Left cardiac atrium (tissue), 4 donors: ENCODE measurements around the gene ABR. TPM values are rescaled to one million over a fixed set of nuclear protein-coding genes. Genes with fewer than 3 reads are reported as not detected.
"Not testable (repeated sequence)": the region's sequence is repeated elsewhere in the genome, so short reads cannot be mapped to it uniquely, and the experiment has no call there.

Source experiments
- ATAC-seq, 2 donors: fragments of 200-7000 bp; cut with Tn5 transposase; one replicate each; pipeline ENCODE4 v1.9.1; 2020; ENCODE audit warnings: mild to moderate bottlenecking in 2 of 2, moderate library complexity in 2 of 2
- DNase-seq: peaks from one replicate; pipeline ENCODE4 v3.0.0-alpha.2; 2020
- intact Hi-C, 2 donors: fragments of 100-400 bp; cut with DNase I; formaldehyde crosslinking; loops; one replicate each; pipeline versions ENCODE4 v1.14.1 to v1.15.1; 2022 to 2023
- total RNA-seq, 2 donors: library from RNA; stranded (reverse); fragmentation: NEBNext Ultra II Directional; extraction: Animal tissue kit (Norgen Biotek cat#: 25700); gene quantifications; one replicate each; pipeline ENCODE4 v1.2.1, GENCODE V29; 2021
- donor health status: DM: no; HTN: yes; CAD: no.
- donor health status: DM: no; HTN: yes; CAD: no; lungs with severe emphysema.
- donor health status: DM: yes; HTN: yes; CAD: no.
- donor health status: Dilated cardiomyopathy.

The ABR gene
- total RNA-seq, 2 donors from 2014 or later = 118 to 132 TPM

- DNase-seq (peak; percentile 33), ATAC-seq (peak; percentile 90 to 96)
- intact Hi-C loops = no loop called here
Observed at GRCh38 chr17:1067282-1067956, 112.4 kb downstream of the ABR start.

- ATAC-seq, intact Hi-C loops, DNase-seq: not testable (repeated sequence)
Observed at GRCh38 chr17:1065416-1065815, 114.4 kb downstream of the ABR start.

GRCh38 chr17:1060991-1061390 is 118.8 kb downstream of the ABR start:
- ATAC-seq = peak; percentile 33 to 88
- peak; percentile 62 for DNase-seq
- intact Hi-C loops = no loop called here

GRCh38 chr17:1059131-1059795 is 120.5 kb downstream of the ABR start:
- DNase-seq (peak; percentile 16), ATAC-seq (no peak)
- intact Hi-C loops = loop anchor here in 1 of 2 donors (5.0 kb wide), 1 partner anchor 267 kb away; no protein-coding TSS in a partner anchor

- ATAC-seq (peak in 1 of 2 donors; percentile 34), DNase-seq (peak; percentile 59)
- intact Hi-C loops = loop anchor here in 1 of 2 donors (5.0 kb wide), 1 partner anchor 266 kb away; no protein-coding TSS in a partner anchor
Observed at GRCh38 chr17:1058423-1059130, 121.2 kb downstream of the ABR start.

GRCh38 chr17:1056761-1057160 is 123.0 kb downstream of the ABR start:
- no peak for ATAC-seq
- peak; percentile 17 for DNase-seq

GRCh38 chr17:1055751-1056645 is 123.8 kb downstream of the ABR start:
- DNase-seq (peak; percentile 67), ATAC-seq (peak; percentile 69 to 83)

More at GRCh38 chr17:1056761-1057160, 123.0 kb downstream of the ABR start:
- intact Hi-C loops = loop anchor here in 1 of 2 donors (2.0 to 5.0 kb wide), 2 partner anchors 54 to 264 kb away; no protein-coding TSS in a partner anchor

GRCh38 chr17:1055231-1055630 is 124.5 kb downstream of the ABR start:
- DNase-seq = peak; percentile 5
- intact Hi-C loops = loop anchor here in 1 of 2 donors (5.0 kb wide), 1 partner anchor 263 kb away; no protein-coding TSS in a partner anchor
- ATAC-seq = no peak

More at GRCh38 chr17:1055751-1056645, 123.8 kb downstream of the ABR start:
- intact Hi-C loops = loop anchor here in 1 of 2 donors (2.0 to 5.0 kb wide), 2 partner anchors 53 to 264 kb away; no protein-coding TSS in a partner anchor

- DNase-seq (no peak), ATAC-seq (no peak)
- intact Hi-C loops = loop anchor here in 1 of 2 donors (5.0 kb wide), 1 partner anchor 262 kb away; no protein-coding TSS in a partner anchor
Observed at GRCh38 chr17:1054656-1055055, 125.1 kb downstream of the ABR start.

GRCh38 chr17:1053661-1054360 is 126.0 kb downstream of the ABR start:
- ATAC-seq = peak in 1 of 2 donors; percentile 8
- DNase-seq = peak; percentile 21
- intact Hi-C loops = no loop called here

GRCh38 chr17:1050996-1051925 is 128.5 kb downstream of the ABR start:
- no peak for ATAC-seq
- DNase-seq = peak; percentile 19
- intact Hi-C loops = no loop called here

- intact Hi-C loops = no loop called here
- DNase-seq (peak; percentile 18), ATAC-seq (no peak)
Observed at GRCh38 chr17:1050246-1050995, 129.4 kb downstream of the ABR start.

GRCh38 chr17:1049446-1050225 is 130.1 kb downstream of the ABR start:
- intact Hi-C loops = loop anchor here in 1 of 2 donors (5.0 kb wide), 1 partner anchor 47 kb away; no protein-coding TSS in a partner anchor
- no peak for ATAC-seq
- DNase-seq = peak; percentile 19

- intact Hi-C loops = loop anchor here in 1 of 2 donors (5.0 kb wide), 1 partner anchor 46 kb away; no protein-coding TSS in a partner anchor
- DNase-seq = peak; percentile 13
- ATAC-seq = not testable (repeated sequence)
Observed at GRCh38 chr17:1048516-1049115, 131.2 kb downstream of the ABR start.
